Trophoblast cell (in vitro differentiated cells and primary cell): ENCODE results near the gene ADARB1.

Experiments used
- DNase-seq, 2 donors: peaks; one replicate each; pipeline ENCODE4 v3.0.0-alpha.2; 2016
- H2AFZ ChIP-seq: 2 replicates; pipeline ENCODE4 v1.6.1; 2013; ENCODE audit warnings: low read length, moderate library complexity, mild to moderate bottlenecking; ENCODE audit not compliant: insufficient read depth, poor library complexity
- H2AK5ac ChIP-seq: 2 replicates; pipeline ENCODE4 v1.6.1; 2013; ENCODE audit warnings: mild to moderate bottlenecking, low read length
- H2BK120ac ChIP-seq: 2 replicates; pipeline ENCODE4 v1.6.1; 2013; ENCODE audit warnings: low read length, mild to moderate bottlenecking, moderate library complexity; ENCODE audit not compliant: insufficient read depth, poor library complexity
- H2BK12ac ChIP-seq: 2 replicates; pipeline ENCODE4 v1.6.1; 2013; ENCODE audit warnings: mild to moderate bottlenecking, low read length, moderate library complexity
- H2BK5ac ChIP-seq: 2 replicates; pipeline ENCODE4 v1.6.1; 2013; ENCODE audit warnings: low read length, low read depth, moderate library complexity, mild to moderate bottlenecking; ENCODE audit not compliant: poor library complexity
- H3K14ac ChIP-seq: 2 replicates; pipeline ENCODE4 v1.6.1; 2013; ENCODE audit warnings: mild to moderate bottlenecking, low read length
- H3K18ac ChIP-seq: 2 replicates; pipeline ENCODE4 v1.6.1; 2013; ENCODE audit warnings: mild to moderate bottlenecking, low read length
- H3K23ac ChIP-seq: 2 replicates; pipeline ENCODE4 v1.6.1; 2013; ENCODE audit warnings: low read length
- H3K27ac ChIP-seq: 2 replicates; pipeline ENCODE4 v1.5.1; 2013; ENCODE audit warnings: low read depth, mild to moderate bottlenecking, inconsistent platforms, low read length, moderate library complexity
- H3K27me3 ChIP-seq: 2 replicates; pipeline ENCODE4 v1.6.1; 2013; ENCODE audit warnings: inconsistent platforms, mild to moderate bottlenecking, low read length, moderate library complexity; ENCODE audit not compliant: insufficient read depth
- H3K36me3 ChIP-seq, 2 experiments: 1 replicate in 1 of 2; 2 replicates in 1 of 2; pipeline ENCODE4 v1.6.1; 2013; ENCODE audit warnings: low read length in 2 of 2, mild to moderate bottlenecking in 2 of 2, moderate library complexity in 1 of 2; ENCODE audit not compliant: insufficient read depth in 2 of 2, control insufficient read depth in 1 of 2
- H3K4ac ChIP-seq: 2 replicates; pipeline ENCODE4 v1.6.1; 2013; ENCODE audit warnings: low read depth, mild to moderate bottlenecking, low read length, moderate library complexity
- H3K4me1 ChIP-seq, 2 experiments: 1 replicate in 1 of 2; 2 replicates in 1 of 2; pipeline ENCODE4 v1.6.1; 2013; ENCODE audit warnings: low read length in 2 of 2, mild to moderate bottlenecking in 2 of 2, moderate library complexity in 1 of 2; ENCODE audit not compliant: insufficient read depth in 2 of 2, control insufficient read depth in 1 of 2
- H3K4me2 ChIP-seq: 2 replicates; pipeline ENCODE4 v1.6.1; 2013; ENCODE audit warnings: inconsistent platforms, mild to moderate bottlenecking, low read length, moderate library complexity
- H3K4me3 ChIP-seq: 2 replicates; pipeline ENCODE4 v1.5.1; 2013; ENCODE audit warnings: mild to moderate bottlenecking, low read depth, low read length, inconsistent platforms
- H3K79me1 ChIP-seq: one replicate; pipeline ENCODE4 v1.6.1; 2013; ENCODE audit warnings: low read length
- H3K79me2 ChIP-seq: 2 replicates; pipeline ENCODE4 v1.6.1; 2013; ENCODE audit warnings: low read length, mild to moderate bottlenecking; ENCODE audit not compliant: control insufficient read depth, insufficient read depth, poor library complexity
- H3K9ac ChIP-seq: 2 replicates; pipeline ENCODE4 v1.6.1; 2013; ENCODE audit warnings: mild to moderate bottlenecking, low read length
- H3K9me3 ChIP-seq: 2 replicates; pipeline ENCODE4 v1.6.1; 2013; ENCODE audit warnings: low read depth, mild to moderate bottlenecking, control low read depth, inconsistent platforms, low read length; ENCODE audit not compliant: insufficient read depth
- H4K12ac ChIP-seq: 2 replicates; pipeline ENCODE4 v1.6.1; 2013; ENCODE audit warnings: low read depth, mild to moderate bottlenecking, low read length, moderate library complexity
- H4K8ac ChIP-seq: 2 replicates; pipeline ENCODE4 v1.6.1; 2013; ENCODE audit warnings: low read depth, mild to moderate bottlenecking, low read length, moderate library complexity
- H4K91ac ChIP-seq: one replicate; pipeline ENCODE4 v1.6.1; 2013; ENCODE audit warnings: low read depth, mild to moderate bottlenecking, low read length, moderate library complexity
- WGBS: extraction: QIAGEN DNeasy Blood & Tissue Kit; methylation state at CpG from one replicate; pipeline ENCODE4 v1.1.7; 2013; ENCODE audit warnings: missing lambda C conversion rate; ENCODE audit not compliant: insufficient read length, insufficient coverage; ENCODE audit errors: extremely low coverage; 5-methylcytosine and 5-hydroxymethylcytosine counted together

ADARB1 gene

DNA sequence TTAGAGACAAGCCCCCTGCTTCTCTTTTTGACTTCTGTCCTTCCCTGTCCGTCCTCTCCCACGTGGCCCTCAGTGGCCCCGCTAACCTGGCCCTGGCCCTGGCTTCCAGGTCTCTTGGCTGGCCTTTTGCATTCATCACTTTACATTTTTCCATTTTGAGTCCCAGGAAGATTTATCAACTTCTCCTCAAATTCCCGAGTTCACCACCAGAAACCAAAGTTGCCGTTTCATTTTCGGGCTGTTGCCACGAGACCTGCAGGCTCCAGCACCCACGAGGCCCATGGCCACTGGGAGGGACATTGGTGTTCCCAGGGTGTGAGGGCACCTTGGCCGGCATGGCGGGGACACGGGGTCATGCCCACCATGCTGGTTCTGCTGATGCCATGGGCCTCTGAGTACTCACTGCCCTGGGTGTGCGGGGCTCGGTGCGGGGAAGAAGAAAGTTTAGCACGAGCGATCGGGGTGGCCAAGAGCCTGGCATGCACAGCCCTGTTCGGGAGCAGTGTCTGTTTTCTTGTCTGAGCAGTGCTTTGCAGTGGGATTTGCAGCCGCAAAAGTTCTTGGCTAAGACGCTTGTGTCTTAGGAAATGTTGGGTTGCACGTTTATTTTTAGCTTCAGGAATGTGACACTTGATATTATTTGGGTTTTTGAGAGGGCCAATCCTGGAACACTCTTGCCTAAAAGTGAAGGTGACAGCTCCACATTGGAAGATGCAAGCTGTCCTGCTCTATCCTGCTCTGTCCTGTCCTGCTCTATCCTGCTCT is 40.4 kb upstream of the ADARB1 start:
- Histone ChIP-seq H2BK120ac (no peak overlapping the region), H3K9ac (no peak overlapping the region), H4K12ac (no peak overlapping the region), H2AK5ac (no peak overlapping the region), H3K4me2 (no peak overlapping the region), H4K91ac (no peak overlapping the region), H3K23ac (no peak overlapping the region), H3K14ac (no peak overlapping the region), H2AFZ (no peak overlapping the region), H2BK5ac (no peak overlapping the region), H3K9me3 (peaks cover 3% of the 10 kb centered on the region), H4K8ac (no peak overlapping the region), H3K4me3 (no peak overlapping the region), H3K4me1 (peaks cover 6 to 11% of the 10 kb centered on the region in 2 experiments), H3K18ac (no peak overlapping the region), H3K27ac (no peak overlapping the region), H3K79me1 (no peaks in the 10 kb centered on the region), H3K27me3 (no peaks in the 10 kb centered on the region), H2BK12ac (no peak overlapping the region), H3K36me3 (no peaks in the 10 kb centered on the region), H3K4ac (no peak overlapping the region), H3K79me2 (no peaks in the 10 kb centered on the region)
- WGBS, result no CpG with 5 or more reads among the region's 21 CpGs
- no peak for DNase-seq

GRCh38 chr21:45034556-45035476 is 39.6 kb upstream of the ADARB1 start:
- Histone ChIP-seq H3K9me3 (peaks cover 3% of the 10 kb centered on the region), H4K8ac (no peak overlapping the region), H3K27ac (no peak overlapping the region), H3K14ac (no peak overlapping the region), H3K79me2 (no peaks in the 10 kb centered on the region), H3K23ac (no peak overlapping the region), H2AFZ (no peak overlapping the region), H3K4me2 (no peak overlapping the region), H3K27me3 (no peaks in the 10 kb centered on the region), H3K4ac (no peak overlapping the region), H4K12ac (no peak overlapping the region), H2BK5ac (no peak overlapping the region), H2BK120ac (no peak overlapping the region), H3K4me1 (peaks cover 4 to 9% of the 10 kb centered on the region in 2 experiments), H4K91ac (no peak overlapping the region), H3K4me3 (no peak overlapping the region), H3K79me1 (no peaks in the 10 kb centered on the region), H3K9ac (no peak overlapping the region), H2AK5ac (peak overlapping the region; percentile 24), H2BK12ac (no peak overlapping the region), H3K18ac (no peak overlapping the region), H3K36me3 (no peaks in the 10 kb centered on the region)
- no CpG with 5 or more reads among the region's 23 CpGs for WGBS
- no peak for DNase-seq

DNA sequence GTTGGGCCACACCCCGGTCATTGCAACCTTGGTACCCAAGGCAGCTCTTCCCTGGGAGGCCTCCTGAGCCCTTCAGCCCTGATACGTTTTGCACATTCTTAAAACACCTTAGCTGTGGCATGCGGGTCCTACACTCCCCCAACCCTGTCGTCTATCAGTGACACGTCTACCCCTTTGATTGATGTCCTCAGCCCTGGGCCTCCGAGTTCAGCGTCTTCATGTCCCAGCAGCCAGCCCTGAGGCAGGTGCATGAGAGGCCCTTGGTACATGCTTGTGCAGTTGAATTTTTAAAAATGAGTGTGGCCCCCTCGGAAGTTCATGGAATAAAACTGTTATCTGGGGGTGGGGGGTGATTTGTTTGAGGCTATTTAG is 38.9 kb upstream of the ADARB1 start:
- H3K4ac ChIP-seq, result no peak overlapping the region
- no peak overlapping the region for H4K8ac ChIP-seq
- H2AK5ac ChIP-seq, result no peak overlapping the region
- H4K12ac ChIP-seq, result no peak overlapping the region
- H3K36me3 ChIP-seq, result no peaks in the 10 kb centered on the region
- no peak overlapping the region for H3K14ac ChIP-seq
- H3K79me2 ChIP-seq, result no peaks in the 10 kb centered on the region
- H3K18ac ChIP-seq, result no peak overlapping the region
- H4K91ac ChIP-seq, result no peak overlapping the region
- no peaks in the 10 kb centered on the region for H3K79me1 ChIP-seq
- H2AFZ ChIP-seq, result no peak overlapping the region
- peak; percentile 16 to 46 for DNase-seq
- H3K27me3 ChIP-seq, result no peaks in the 10 kb centered on the region
- H3K9ac ChIP-seq, result no peak overlapping the region
- no peak overlapping the region for H2BK5ac ChIP-seq
- no peak overlapping the region for H3K27ac ChIP-seq
- no peak overlapping the region for H2BK120ac ChIP-seq
- no peak overlapping the region for H2BK12ac ChIP-seq
- H3K9me3 ChIP-seq, result peaks cover 3% of the 10 kb centered on the region
- H3K23ac ChIP-seq, result no peak overlapping the region
- H3K4me3 ChIP-seq, result no peak overlapping the region
- peaks cover 0 to 5% of the 10 kb centered on the region in 2 experiments for H3K4me1 ChIP-seq
- WGBS, result no CpG with 5 or more reads among the region's 8 CpGs
- H3K4me2 ChIP-seq, result no peak overlapping the region

- Histone ChIP-seq H4K8ac (no peak overlapping the region), H3K9ac (no peak overlapping the region), H2AK5ac (no peak overlapping the region), H3K27ac (no peak overlapping the region), H2BK120ac (no peak overlapping the region), H3K36me3 (no peaks in the 10 kb centered on the region), H3K4me3 (no peak overlapping the region), H3K23ac (no peak overlapping the region), H3K4ac (no peak overlapping the region), H3K27me3 (no peaks in the 10 kb centered on the region), H4K91ac (no peak overlapping the region), H3K79me1 (no peaks in the 10 kb centered on the region), H4K12ac (no peak overlapping the region), H3K4me2 (no peak overlapping the region), H2AFZ (no peak overlapping the region), H3K14ac (no peak overlapping the region), H3K18ac (no peak overlapping the region), H3K4me1 (no peaks in the 10 kb centered on the region), H3K79me2 (no peaks in the 10 kb centered on the region), H2BK12ac (no peak overlapping the region), H3K9me3 (peaks cover 3% of the 10 kb centered on the region), H2BK5ac (no peak overlapping the region)
- DNase-seq, result no peak
- no CpG with 5 or more reads among the region's 1 CpG for WGBS
Measured at GRCh38 chr21:45036630-45037029, 37.8 kb upstream of the ADARB1 start.
